Stimulated activated CD4-positive, alpha-beta T cell treated with anti-CD3 and anti-CD28 coated beads, Interleukin-1b, Interleukin-23, amount 100 ng/mL, for 1 hour (primary cell): Measurements from ENCODE around the gene DDX46.
"Not testable (repeated sequence)": the region's sequence is repeated elsewhere in the genome, so short reads cannot be mapped to it uniquely, and the experiment has no call there.

Experiments
- DNase-seq, 2 donors: peaks; one replicate each; pipeline ENCODE4 v3.0.0-alpha.2; 2020; ENCODE audit warnings: low read depth in 2 of 2

The DDX46 gene

DNA sequence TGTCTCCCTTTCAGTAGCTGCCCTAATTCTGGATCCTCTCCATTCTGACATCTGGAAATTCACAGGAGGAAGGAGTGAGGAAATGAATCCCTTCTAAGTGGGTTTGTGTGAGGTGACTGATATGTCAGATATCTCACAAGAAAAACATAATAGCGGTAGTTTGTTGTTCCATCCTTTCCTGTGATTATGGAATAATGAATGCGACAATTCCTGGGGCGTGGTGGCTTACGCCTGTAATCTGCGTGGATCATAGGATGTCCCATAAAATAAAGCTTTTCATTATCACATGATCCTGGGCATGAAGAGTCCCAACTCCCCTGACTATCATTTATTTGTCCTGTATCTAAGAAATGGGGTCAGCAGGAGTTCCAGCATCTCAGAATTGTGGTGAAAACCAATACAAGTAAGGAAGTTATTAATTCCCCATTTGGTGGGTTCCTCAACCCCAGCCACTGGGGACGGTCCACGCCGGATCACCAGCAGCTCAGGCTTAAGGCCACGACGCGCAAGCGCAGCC, 86.8 kb downstream of the DDX46 start:
- DNase-seq: no peak

DNA sequence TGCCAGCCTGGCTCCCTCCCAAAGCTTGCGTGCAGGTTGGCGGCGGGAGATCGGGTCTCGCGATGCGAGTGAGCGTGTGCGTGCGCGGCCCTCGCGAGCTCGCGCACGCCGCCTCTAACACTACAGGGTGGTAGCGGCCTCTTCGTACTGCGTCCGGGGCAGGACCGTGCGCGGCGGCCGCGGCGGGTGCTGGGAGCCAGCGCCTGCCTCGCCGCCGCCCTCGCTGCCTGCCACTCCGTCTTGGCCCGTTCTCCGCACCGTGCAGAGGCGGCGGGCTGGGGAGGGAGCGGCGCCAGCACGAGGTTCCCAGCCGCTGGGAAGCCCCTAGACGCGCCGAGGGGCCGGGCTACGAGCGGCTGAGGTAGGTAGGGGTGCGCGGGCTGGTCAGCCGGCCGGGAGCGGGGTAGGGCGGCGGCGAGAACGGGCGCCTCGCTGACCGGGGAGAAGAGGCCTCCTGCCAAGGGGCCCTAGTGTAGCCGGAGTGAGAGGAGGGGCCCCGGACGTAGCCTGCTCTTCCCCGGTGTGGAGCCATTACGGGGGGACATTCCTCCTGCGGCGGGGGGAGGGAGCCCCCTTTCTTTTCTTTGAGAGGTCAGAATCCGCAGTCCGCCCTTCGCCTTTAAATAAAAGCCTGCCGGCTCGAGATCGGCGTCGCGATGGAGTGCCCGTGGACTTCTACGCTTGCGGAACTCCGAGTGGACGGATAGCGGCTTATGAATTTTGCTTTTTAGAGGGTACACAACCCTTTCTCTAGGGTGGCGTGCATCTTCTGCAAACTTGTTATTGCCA, 87.5 kb downstream of the DDX46 start, which contains the start of gene C5orf24:
Gene C5orf24, plus strand, starts transcription at position 117 of the 789 bp plus-strand sequence. CDS start 8,933 bp downstream, outside the sequence.
- peak; percentile 71 to 72 for DNase-seq

DNA sequence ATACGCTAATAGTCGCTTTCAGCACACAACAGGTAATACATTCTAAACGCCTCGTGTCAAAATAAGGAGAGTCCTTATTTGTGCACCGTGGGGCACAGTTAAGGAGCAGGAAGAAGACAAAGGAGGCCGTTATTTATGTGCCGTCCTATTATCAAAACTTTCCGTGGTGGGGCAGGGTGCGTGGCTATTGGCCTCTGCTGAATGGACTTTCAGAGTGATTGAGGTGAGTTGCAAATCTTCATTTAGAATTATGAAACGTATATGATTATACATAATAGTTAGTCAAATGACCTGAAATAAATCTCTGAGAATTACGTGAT, 88.0 kb downstream of the DDX46 start:
- DNase-seq: no peak

DNA sequence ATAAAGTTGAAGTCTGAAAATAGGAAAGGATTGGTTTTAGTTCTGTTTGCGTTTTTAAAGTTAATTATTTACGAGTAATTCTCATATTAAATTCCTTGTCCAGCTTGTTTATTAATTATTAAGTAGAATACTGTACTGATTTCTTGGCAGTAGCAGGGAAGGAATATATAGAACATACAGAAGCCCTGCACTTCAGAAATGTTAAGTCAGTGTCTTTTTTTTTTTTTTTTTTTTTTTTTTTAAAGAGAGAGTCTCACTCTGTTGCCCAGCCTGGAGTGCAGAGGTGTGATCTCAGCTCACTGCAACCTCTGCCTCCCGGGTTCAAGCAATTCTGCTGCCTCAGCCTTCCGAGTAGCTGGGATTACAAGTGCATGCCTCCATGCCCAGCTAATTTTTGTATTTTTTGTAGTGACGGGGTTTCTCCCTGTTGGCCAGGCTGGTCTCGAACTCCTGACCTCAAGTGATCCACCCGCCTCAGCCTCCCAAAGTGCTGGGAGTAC, 90.9 kb downstream of the DDX46 start:
- not testable (repeated sequence) for DNase-seq

DNA sequence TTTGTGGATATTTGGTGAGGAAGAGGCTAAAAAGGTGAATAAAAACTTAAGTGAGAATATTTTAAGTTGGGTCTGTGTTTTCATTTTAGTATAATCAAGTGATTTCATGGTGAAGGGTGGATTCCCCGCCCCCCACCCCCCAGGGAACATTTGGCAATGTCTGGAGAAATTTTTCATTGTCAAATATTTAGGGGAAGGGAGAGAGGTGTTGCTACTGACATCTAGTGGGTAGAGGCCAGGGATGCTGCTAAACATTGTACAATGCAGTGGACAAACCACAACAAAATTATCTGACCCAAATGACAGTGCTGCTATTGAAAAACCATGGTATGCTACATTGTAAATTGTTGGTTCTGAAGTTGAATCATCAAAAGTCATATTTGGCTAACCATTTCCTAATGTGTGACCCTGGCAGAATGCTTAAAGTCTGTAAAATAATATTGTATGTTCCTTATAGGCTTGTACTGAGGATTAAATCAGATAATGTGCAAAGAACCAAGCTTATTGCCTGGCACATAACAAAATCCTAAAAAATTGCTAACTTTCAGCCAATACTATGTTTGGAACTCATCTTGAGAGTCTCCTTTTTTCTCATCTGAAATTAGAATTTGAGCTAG, 92.8 kb downstream of the DDX46 start:
- no peak for DNase-seq

DNA sequence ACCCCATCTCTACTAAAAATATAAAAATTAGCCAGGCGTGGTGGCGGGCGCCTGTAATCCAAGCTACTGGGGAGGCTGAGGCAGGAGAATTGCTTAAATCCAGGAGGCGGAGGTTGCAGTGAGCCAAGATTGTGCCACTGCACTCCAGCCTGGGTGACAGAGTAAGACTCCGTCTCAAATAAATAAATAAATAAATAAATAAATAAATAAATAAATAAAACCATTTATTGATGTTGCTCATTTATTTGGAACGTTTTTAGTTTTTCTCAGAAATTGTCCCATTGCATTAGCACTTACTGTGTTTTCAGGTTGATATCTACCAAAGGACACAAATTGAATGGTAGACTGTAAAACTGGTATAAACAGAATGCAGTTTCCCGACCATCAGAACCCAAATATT, 97.9 kb downstream of the DDX46 start:
- not testable (repeated sequence) for DNase-seq

DNA sequence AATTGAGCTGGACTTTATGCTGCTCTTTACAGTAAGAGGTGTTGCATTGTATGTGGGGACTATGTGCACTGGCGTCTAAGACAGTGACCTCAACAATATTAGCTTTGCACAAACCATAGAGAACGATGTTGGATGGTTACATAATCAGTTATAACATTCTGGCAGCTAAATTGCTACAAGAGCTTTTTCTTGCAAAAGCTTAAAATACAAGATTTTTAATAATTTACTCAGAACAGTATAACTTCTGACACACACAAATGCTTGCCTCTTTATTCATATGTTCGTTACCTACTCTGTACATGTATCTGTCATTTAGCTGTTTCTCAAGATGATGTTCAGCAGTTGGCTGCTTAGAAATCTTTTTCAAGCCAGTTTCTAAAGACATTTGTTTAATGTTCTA, 98.8 kb downstream of the DDX46 start:
- DNase-seq: no peak

DNA sequence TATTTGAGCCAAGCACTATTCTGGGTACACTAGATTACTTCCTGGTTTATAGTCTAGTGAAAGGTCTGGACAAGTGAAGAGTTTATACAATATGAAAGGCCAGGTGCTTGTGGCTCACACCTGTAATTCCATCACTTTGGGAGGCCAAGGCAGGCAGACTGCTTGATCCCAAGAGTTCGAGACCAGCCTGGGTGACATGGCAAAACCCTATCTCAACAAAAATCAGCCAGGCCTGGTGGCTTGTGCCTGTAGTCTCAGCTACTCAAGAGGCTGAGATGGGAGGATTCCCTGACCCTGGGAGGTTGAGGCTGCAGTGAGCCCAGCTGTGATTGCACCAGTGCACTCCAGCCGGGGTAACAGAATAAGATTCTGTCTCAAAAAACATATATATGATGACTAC, 106.1 kb downstream of the DDX46 start:
- no peak for DNase-seq

DNA sequence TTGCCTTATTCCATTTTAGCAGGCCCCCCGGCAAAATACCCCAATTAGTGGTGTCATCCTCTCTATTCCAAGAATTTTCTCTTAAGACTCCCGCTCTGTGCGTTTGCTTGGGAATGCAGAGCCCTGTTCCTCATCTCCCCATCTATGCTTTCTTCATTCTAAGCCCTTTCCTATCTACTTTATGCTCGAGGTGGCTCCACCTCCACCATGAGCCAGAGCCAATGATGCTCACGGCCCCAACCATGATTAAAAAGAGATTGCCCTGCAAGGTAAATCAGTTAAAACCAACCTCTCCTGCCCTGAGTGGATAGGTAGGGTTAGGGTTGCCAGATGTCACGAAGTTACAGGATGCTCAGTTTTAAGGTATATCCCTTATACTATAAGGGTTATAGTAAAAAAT, 114.9 kb downstream of the DDX46 start:
- DNase-seq: no peak

DNA sequence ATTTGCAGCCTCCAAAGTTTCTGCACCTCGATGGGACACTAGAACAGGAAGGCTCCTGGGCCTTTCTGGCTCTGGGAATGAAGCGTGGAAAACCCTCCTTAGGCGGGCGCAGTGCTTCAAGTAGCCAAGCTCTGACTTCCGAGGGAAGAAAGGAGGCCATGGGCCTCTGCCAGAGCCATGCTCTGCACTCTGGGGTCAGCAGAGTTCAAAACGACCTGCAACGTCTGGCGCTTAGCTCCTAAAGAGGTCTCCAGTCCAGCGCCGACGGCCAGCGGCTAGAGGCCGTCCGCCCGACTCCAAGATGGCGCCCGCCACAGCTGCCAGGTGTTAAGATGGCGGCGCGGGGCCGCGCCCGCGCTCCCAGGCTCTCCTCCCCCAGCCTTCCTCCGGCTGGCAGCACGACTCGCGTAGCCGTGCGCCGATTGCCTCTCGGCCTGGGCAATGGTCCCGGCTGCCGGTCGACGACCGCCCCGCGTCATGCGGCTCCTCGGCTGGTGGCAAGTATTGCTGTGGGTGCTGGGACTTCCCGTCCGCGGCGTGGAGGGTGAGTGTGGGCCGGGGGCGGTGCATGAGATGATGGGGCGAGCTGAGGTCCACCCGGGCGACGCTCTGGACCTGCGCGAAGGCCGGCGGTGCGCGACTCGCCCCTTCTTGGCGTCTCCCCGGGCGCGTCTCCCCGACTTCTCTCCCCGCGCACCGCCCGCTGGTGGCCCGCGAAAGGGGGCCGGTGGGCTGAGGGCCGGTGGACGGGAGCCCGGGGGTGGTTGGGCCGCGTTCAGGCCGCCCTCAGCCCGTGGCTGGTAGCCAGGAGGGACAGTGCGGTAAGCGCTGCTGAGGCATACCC, 115.6 kb downstream of the DDX46 start, which contains the start of gene TXNDC15:
Gene TXNDC15, plus strand, starts transcription at position 385 of the 844 bp plus-strand sequence. Its CDS starts 57 bp downstream, at position 442.
- peak; percentile 43 to 56 for DNase-seq

DNA sequence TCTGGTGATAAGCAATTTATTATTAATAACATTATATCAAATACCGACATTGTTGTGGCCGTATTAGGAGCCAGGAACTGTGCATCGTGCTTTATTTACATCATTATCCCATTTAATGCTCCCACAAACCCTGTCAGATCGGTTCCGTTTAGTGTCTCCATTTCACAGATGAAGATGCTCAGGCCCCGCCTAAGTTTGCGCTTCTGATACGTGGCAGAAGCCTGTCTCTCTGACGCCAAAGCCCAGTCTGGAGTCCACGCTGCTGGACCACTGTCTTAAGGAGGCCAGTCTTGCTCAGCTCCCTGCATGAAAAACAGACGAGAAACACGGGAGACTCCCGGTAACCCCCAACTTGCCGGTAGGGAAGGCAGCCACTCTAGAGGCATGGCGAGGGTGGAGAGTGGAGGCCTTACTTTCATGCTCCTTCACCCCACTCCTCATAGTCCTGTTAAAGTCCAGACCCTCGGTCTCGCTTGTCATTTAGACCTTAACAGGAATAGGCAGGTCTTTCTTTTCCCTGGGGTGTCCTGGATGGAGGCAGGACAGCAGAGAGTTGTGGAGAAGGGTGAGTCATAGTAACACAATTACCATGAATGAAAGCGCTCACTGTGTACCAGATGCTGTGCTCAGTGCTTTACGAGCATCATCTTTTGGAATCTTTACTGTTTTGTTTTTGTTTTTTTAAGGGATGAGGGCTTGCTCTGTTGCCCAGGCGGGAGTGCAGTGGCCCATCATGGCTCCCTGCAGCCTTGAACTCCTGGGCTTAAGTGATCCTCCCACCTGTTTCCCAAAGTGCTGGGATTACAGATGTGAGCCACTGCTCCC, 116.5 kb downstream of the DDX46 start:
- peak in 1 of 2 donors; percentile 4 for DNase-seq

DNA sequence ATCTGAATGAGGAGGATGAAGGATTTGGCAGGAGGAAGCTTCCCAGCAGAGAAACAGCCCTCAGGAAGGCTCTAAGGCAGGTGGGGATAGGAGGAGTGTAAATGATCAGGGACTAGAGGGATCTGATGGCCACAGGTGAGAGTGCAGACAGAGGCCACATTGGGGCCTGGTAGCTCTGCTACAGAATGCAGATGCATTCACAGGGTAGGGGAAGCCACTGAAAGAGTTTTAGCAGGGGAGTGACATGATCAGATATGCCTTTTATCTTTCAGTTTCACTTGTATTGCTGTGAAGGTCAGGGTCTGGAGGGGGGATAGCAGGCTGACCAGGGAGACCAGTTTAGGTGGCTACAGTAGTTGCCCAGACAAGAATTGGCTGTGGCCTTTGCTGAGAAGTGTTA, 118.6 kb downstream of the DDX46 start:
- DNase-seq: no peak

DNA sequence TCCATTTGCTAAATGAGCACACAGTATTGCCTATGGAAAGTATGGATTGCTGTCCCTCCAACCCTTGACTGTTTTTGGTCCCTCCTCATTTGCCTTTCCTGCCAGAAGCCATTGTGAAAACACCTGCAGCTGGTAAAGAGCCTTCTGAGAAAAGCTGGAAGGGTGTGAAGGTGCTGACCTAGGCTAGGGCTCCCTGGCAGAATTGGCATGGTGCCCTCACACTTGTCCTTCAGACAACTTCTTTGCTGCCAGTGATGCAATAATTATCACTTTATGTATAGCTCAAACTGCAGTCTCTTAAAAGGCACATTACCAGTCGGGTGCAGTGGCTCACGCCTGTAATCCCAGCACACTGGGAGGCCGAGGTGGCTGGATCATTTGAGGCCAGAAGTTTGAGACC, 119.8 kb downstream of the DDX46 start:
- no peak for DNase-seq

DNA sequence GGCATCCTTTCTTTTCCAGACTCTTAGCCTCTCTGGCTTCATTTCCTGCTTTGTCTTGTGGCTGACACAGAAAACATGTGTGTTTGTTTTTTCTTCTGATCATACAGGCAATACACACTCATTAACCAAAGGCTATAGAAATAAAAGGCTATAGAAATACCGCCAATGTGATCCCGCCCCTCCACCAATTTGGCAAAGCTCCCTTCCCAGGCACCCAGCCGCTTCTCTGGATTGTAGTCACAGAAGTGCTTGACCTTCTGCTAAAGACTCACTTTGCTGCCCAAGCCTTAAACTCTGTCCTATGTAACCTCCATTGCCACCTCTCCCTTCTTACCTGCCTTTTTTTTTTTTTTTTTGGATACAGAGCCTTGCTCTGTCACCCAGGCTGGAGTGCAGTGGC, 120.9 kb downstream of the DDX46 start:
- DNase-seq: no peak
